HG03457 (cell line): ENCODE results near the gene FBXO15.
A peak's percentile ranks its signal among the peaks of the same experiment; 100 is the strongest.

Experiments used
- ATAC-seq: cut with Tn5 transposase; IDR thresholded peaks from one replicate; pipeline ENCODE4 v1.9.1; 2021; ENCODE audit warnings: moderate number of reproducible peaks; ENCODE audit not compliant: unreplicated experiment

Gene FBXO15

DNA sequence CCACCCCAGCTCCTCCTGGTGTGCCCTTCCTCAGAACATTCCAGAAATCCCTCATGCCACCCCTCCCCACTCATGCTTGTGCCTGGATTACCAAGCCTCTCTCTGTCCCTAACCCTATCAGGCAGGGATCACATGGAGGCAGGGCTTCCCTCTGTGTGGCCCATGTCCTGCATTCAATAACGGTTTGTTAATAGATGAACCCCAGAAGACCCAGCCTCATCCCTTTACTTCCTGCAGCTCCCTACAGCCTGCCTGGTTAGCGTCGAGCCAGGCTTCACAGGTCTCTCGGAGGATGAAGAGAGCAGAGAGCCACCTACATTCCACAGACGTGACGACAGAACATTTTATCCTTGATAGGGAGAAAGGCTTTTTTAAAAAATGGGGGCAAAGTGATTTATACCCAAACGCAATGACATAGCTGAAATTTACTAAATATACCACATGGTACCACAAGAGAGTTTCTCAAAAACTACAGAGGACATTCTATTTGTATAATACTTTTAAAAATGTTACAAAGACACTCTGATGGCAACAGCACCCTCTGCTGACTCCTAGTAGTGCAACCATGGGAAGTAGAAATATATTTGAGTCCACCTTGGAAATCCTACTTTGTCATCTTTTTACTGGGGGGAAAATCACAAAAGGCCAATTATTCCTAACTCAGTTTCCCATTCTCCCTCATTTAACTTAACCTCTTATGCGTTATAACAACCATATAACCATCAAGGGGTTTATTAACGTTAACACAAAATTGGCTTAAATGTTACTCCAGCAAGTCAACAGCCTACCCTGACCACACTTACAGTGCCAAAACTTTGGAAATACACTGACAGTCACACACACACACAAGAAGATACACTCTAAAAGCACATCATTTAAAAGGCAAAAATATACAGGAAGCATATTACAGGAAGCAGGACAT lies 30.7 kb downstream of the FBXO15 start:
- no peak for ATAC-seq

DNA sequence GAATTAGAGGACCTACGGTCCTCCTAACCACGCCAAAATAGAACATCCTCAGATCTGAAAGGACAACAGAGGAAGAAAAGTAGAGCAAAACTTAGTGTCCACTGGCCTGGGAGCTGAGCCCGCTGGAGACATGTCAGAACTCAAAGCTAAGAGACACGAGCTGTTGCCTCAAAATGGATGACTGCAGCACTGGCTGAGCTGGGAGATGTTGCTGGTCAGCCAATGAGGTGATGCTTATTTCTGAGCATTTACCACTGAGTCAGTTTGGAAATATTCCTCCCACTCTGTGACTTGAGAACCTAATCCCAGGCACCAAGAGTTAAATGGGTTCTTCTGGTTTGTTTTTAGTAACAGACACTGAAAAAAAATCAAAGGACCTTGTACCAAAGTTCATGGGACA lies 32.6 kb downstream of the FBXO15 start:
- ATAC-seq, result no peak

DNA sequence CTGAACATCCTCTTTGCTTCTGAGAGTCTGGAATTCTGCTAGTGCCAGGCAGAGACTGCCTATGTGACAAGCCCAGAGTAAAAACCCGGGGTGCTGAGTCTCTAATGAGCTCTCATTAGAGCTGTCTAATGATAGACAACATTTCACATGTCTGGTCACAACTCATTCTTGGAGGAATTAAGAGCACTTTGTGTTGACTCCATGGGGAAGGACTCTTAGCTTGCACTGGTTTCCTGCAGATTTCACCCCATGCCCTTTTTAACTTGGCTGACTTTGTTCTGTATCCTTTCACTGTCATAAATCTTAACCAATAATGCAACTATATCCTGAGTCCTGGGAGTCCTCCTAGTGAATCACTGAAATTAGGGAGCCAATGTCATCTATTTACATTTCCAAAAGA lies 33.5 kb downstream of the FBXO15 start:
- no peak for ATAC-seq

DNA sequence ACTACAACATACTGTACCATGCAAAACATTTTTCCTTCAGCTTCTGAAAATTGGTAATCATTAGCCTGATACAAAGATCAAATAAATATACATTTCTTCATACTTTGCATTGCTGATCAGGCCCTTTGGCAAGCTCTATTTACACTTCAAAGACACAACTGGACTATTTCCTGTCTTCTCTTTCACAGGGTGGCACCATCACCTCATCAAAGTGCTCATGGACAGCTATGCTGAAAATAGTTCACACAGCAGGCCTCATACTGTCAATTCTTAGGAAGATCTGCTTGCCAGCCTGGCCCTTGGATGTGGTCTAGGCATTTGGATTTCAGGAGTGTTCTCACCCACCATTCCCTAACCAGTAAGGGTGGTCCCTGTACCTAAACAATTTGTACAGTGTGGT lies 33.9 kb downstream of the FBXO15 start:
- ATAC-seq, result no peak

DNA sequence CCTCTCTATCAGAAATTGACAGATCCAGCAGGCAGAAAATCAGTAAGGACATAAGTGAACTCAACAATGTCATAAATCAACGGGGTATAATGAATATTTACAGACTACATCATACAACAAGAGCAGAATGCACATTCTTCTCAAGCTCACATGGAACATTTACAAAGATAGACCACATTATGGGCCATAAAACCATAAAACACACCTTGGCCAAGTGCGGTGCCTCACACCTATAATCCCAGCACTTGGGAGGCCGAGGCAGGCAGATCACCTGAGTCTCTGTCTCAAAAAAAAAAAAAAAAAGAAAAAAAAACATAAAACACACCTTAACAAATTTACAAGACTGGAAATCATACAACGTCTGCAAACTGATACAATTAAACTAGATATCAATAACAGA lies 36.7 kb downstream of the FBXO15 start:
- no peak for ATAC-seq

DNA sequence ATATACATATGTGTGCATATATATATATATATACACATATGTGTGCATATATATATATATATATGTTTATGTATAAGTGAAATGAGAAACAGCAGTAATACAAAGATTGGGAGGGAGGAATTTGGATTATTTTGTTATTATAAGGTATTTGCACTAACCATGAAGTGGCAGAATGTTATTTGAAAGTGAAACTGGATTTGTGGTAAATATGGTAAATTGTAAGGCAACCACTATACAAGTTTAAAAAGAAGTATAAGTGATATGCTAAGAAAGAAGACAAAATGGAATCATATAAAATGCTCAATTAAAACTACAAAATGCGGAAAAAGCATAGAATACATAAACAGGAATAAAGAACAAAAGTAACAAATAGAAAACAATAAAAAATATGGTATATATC lies 37.5 kb downstream of the FBXO15 start:
- ATAC-seq, result no peak

DNA sequence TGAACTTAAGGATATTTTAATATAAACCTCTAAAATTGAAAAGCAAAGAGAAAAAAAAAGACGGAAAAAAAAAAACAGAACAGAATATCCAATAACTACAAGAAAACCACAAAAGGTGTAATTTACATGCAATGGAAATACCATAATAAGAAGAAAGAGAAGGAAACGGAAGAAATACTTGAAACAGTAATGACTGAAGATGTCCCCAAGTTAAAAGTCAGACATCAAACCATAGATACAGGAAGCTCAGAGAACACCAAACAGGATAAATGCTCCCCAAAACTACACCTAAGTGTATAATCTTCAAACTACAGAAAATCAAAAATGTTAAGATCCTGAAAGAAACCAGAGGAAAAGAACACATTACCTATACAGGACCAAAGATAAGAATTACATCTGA lies 39.2 kb downstream of the FBXO15 start:
- ATAC-seq, result no peak

DNA sequence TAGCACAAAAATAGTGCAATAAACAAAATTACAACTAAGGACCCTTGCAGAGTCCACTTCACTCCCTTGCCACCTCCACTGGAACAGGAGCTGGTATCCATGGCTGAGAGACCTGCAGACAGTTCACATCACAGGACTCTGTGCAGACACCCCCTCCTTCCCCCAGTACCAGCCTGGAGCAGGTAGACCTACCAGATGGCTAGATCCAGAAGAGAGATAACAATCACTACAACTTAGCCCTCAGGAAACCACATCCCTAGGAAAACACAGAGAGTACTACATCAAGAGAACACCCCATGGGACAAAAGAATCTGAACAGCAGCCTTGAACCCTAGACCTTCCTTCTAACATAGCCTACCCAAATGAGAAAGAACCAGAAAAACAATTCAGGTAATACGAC lies 49.8 kb downstream of the FBXO15 start:
- ATAC-seq, result no peak

DNA sequence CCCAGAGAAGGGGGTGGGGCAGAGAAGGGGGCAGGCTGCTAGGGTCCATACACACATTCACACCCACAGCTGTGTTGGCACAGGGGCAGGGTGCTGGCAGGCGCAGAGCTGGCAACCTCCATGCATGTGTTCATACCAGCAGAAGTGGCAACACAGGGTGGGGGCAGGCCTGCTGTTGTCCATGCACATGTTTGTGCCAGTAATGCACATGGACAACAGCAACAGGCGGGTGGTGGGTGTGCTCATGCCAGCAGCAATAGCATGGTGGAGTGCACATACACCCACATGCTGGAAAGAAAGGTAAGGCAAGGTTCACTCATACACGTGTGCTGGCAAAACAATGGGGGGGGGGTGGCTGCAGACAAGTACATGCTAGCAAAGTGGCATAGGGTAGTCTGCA lies 54.7 kb downstream of the FBXO15 start:
- ATAC-seq, result no peak

DNA sequence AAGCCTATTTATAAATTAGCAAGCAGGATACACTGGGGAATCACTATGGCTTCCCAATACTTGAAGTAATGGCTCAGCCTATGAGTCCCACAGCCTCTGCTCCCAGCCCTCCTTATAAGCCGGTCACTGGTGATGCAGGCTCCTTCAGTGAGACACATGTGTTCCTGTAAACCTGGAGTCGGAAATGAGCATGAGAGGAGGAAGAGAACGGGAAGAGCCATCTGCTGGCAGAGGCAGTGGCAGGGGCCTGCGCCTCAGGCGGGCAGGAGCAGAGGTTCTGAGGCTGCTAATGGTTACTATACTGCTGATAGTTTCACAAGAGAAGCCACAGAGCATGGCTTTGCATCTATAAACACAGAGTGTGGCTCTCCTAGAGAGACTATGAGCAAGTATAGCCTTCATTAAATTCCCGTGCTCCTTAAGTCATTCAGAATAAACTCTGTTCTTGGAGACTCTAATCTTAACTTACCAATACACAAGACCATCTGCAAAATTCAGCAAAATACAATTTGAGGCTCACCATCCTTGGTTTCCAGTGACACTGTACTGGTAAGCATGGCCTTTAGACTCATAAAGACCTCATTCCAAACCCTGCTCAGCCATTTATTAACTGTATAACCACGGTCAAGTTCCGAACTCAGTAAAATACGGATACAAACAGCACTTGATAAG lies 63.3 kb downstream of the FBXO15 start:
- ATAC-seq, result no peak

DNA sequence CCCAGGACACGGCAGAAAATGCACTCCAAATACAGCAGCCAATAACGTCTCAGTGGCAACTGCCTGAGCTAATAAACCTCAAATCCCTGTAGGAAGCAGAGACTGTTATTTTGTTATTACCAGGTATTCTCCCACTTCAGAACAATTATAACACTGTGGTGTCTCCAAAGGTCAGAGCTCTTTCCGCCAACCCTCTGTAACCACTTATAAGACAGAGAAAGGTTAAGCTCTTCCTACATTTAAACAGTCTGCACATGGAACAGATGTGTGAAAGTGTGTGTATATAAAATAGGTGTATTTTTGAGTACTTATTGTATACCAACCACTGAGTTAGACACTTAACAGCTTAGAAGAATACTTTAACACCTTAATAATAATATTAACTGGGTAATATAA lies 64.1 kb downstream of the FBXO15 start:
- ATAC-seq, result no peak

DNA sequence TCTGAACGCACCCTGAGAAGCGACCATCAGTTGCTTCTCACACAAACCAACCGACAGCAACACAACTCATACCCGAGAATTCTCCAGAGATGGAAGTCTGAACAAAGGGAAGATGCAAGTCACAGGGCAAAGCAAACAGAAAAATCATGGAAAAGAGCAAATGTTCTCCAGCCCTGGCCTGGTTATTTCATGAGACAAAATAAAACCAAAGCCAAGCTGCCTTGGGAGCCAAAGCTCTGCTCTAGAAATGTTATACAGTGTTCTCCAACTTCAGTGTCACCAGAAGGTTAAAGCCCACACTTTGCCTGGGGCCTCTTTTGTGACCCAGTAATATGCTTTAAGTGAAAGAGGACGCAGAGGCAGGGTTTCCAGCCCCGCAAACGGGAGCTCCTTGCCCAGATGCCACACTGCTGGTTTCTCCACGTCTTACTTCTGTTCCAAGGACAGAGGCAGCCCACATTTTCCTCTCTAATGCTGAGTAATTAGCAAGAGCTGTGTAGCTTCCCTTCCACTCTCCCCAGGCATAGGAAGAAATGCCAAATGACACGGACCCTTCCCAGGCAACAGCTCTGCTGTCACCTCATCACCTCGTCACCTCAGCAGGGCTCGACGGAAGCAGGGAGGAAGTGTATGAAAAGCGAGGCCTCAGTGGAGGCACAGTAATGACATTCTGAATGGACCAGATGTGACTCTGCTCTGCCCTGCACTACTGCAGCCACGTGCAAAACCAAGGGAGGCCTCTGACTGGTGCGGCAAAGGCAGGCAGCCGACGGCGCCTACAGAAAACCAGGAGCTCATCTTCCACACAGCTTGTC lies 64.7 kb downstream of the FBXO15 start:
- no peak for ATAC-seq

DNA sequence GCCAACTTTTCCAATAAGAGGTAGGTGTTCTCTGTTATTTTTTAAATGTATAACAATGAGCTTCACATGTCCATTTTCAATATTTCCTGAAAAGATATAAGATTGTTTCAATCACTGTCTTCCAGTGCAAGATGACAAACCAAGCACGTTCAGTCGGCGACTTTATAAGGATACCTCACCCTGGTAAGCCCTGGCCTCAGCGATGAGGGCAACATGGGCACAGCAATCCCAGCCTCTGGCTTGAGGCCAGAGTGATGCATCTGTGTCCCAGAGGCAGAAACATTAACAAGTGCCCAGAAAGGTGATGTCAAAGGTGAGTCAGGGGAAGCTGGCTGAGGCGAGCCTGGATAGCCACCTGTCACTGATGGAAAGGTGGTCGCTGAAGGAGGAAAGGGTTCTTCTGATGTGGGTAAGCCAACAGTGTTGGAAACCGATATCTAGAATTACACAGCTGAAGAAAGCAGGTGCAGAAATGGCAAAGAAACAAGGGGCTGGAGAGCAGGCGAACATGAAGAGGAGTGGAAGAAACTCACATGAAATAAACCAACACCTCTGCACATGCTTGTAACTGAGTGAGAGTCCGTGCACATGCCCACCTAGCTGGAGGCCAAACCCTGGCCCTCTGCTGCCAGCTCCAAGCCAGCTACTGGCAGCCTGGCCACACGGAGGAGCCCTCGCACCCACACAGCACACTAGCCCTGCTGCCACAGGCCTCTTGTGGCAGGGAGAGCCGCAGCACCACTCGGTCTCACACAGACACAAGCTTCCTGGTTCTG lies 65.5 kb downstream of the FBXO15 start:
- ATAC-seq, result peak; percentile 91

DNA sequence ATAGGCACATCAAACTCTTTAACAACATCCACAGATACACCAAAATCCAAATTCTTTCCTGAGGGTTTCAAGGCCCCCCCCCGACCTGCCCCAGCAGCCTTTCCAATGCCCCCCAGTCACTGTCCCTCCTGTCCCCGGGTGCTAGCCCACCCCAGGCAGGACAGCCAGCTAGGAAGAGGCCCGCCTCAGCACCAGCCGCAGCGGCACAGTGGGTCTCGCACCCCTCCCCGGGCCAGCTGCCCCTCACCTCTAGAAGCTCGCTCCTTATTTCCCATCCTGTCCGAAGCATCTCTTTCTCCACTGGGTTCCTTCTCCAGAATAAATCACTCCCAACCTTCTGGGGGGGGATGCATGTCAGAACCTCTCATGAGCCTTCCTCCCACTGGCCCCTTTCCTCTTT lies 69.4 kb downstream of the FBXO15 start:
- no peak for ATAC-seq

DNA sequence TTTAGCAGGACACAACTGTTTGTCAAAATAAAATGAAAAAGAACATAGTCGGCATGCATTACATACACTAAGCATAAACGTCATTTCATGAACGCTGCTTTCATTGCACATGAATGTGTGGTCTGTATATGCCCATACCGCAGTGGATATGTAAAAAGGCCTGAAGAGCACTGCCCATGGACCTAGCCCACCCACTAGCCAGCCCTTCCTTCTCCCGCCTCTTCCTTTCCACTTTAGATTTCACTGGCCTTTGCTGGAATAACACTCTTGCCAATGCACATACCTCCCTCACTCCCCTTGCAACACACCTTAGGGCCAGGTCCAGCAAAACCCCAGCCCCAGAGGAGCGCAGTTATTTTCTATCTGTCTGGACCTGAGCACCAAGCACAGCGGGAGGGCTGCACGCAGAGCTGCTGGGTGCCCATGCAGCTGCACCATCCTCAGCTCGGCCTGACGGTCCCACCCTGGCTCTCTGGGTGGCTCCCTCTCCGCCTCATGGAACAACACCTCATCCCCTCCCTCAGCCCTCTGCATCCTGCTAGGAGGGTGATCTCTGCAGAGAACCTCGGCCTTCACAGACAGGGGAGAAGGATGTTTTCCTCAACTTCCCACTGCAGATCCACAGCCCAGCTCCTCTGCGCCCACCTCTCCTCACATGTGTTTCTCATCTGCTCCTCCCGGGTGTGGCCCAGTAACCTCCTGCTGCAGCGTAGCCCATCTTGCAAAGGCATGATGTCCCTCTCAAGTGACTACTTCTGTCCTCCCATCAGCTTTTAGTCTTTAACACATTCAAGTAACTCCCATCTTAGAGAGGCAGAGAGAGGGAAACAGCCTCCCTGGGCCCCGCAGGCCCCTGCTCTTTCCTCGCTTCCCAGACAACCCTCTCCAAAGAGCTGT lies 72.7 kb downstream of the FBXO15 start:
- ATAC-seq, result no peak

DNA sequence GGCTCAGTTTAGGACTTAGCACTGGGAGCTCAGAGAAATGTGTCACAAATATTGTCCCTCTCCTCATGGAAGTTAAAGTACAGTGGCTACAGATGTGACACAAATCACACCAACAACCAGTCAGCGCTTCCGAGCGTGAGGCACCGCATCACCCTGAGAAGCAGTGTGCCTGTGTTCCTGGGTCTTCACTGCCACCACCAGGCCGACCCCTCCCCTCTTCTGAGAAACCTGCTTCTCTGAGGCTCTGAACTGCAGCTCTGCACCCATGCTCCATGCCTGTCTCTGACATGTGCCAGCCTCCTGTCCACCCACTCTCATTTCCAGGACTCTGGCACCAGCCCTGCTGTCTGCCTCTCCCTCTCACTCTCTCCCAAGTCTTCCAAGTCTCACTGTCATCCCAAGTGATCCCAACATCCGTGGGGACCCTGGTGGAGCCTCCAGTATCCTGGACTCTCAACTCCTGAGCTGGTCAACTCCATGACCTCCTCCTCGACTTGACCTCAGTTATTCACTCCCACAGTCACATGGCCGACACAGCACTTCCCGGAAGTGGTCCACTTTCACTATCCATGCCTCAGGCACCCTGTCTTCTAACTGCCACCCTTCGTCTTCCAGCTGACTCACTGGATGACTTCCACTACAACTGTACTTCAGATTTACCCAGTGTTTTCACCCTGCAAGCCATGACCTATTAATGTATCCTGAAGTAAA lies 73.5 kb downstream of the FBXO15 start:
- ATAC-seq, result no peak

DNA sequence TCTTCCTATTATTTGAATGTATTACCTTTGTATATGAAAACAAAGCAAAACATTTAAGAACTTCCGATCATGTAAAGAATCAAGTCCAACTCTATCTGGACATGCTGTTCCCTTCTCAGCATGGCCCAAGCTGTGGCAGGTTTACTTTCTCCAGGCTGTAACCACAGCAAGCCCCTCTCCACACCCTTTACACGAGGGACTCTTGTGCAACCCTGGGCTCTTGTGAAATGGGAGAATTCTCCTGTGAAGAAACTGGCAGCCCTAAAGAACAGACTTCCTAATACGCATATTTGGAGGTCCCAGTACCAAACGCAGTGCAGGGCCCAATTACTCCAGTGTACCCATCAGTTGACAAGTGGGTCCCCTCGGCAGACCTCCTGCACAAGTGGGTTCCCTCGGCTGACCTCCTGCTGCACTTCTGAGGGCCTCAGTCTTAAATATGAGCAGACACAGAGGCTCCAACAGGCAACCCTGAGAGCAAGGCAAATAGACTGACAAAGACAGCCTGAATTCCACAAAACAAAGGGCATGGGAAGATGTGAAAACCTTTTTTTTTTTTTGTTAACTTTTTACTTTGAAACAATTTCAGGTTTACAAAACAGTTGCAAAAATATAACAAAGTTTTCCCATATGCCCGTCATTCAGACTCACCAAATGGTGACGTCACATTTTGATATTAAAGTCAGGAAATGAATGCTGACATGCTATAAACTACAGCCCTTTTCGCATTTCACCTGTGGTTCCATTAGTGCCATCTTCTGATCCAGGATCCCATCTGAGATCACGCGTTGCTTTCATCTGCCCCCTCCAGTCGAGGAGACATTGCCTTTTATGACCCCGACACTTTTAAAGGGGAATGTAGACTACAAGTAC lies 78.2 kb downstream of the FBXO15 start:
- ATAC-seq, result no peak

DNA sequence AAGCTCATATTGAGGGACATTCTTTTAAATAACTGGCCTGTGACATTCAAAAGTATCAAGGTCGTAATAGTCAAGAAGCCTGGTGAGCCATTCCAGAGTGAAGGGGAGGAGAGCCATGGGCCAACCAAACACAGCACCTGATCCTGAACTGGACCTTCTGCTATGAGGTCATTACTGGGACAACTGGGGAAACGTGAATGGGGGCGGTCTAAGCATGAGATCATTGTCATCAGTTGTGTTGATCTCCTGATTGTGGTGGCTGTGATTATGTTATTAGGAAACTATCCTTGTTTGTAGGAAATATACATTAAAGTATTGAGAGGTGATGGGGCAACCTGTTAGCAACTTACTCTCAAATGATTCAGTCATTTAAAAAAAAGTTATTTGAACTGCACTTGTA lies 79.3 kb downstream of the FBXO15 start:
- no peak for ATAC-seq
